Measurements from ENCODE around the gene BLOC1S2.

- TF ChIP-seq, protein P1, sequence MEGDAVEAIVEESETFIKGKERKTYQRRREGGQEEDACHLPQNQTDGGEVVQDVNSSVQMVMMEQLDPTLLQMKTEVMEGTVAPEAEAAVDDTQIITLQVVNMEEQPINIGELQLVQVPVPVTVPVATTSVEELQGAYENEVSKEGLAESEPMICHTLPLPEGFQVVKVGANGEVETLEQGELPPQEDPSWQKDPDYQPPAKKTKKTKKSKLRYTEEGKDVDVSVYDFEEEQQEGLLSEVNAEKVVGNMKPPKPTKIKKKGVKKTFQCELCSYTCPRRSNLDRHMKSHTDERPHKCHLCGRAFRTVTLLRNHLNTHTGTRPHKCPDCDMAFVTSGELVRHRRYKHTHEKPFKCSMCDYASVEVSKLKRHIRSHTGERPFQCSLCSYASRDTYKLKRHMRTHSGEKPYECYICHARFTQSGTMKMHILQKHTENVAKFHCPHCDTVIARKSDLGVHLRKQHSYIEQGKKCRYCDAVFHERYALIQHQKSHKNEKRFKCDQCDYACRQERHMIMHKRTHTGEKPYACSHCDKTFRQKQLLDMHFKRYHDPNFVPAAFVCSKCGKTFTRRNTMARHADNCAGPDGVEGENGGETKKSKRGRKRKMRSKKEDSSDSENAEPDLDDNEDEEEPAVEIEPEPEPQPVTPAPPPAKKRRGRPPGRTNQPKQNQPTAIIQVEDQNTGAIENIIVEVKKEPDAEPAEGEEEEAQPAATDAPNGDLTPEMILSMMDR (IDR thresholded peaks at IDR 0.05; ENCODE audit: insufficient read depth, low read depth, low read length), result no peak
- no peak for TF ChIP-seq EZH2 (IDR thresholded peaks at IDR 0.05; ENCODE audit: insufficient read depth, low read length)
Measured at GRCh38 chr10:100333106-100333505, 46.6 kb upstream of the BLOC1S2 start.

Measured in astrocyte (in vitro differentiated cells and primary cell).